Mesenchymal stem cell (in vitro differentiated cells and primary cell): Measurements from ENCODE around the gene CRACDL.
A peak's percentile ranks its signal among the peaks of the same experiment; 100 is the strongest.

Source experiments
- DNase-seq: peaks from one replicate; pipeline ENCODE4 v3.0.0-alpha.2; 2013
- H2AFZ ChIP-seq: one replicate; pipeline ENCODE4 v1.6.1; 2013; ENCODE audit warnings: low read depth, mild to moderate bottlenecking, control low read depth, inconsistent platforms, low read length, moderate library complexity
- H2AK5ac ChIP-seq: 2 replicates; pipeline ENCODE4 v1.6.1; 2013; ENCODE audit warnings: low read length, moderate library complexity, mild to moderate bottlenecking, inconsistent platforms; ENCODE audit not compliant: severe bottlenecking
- H2BK120ac ChIP-seq: one replicate; pipeline ENCODE4 v1.6.1; 2013; ENCODE audit warnings: low read depth, mild to moderate bottlenecking, inconsistent platforms, low read length, moderate library complexity
- H2BK12ac ChIP-seq, 2 experiments: one replicate each; pipeline ENCODE4 v1.6.1; 2013; ENCODE audit warnings: inconsistent platforms in 2 of 2, low read length in 2 of 2, mild to moderate bottlenecking in 2 of 2, moderate library complexity in 2 of 2, control low read depth in 1 of 2
- H2BK15ac ChIP-seq: one replicate; pipeline ENCODE4 v1.6.1; 2013; ENCODE audit warnings: mild to moderate bottlenecking, low read depth, inconsistent platforms; ENCODE audit not compliant: poor library complexity, severe bottlenecking
- H2BK5ac ChIP-seq: 2 replicates; pipeline ENCODE4 v1.6.1; 2013; ENCODE audit warnings: low read depth, mild to moderate bottlenecking, low read length, control low read depth, inconsistent platforms; ENCODE audit not compliant: poor library complexity, severe bottlenecking
- H3K14ac ChIP-seq, 2 experiments: one replicate each; pipeline ENCODE4 v1.6.1; 2013; ENCODE audit warnings: inconsistent platforms in 2 of 2, low read length in 2 of 2, control low read depth in 1 of 2, mild to moderate bottlenecking in 1 of 2, moderate library complexity in 1 of 2
- H3K18ac ChIP-seq, 2 experiments: one replicate each; pipeline ENCODE4 v1.6.1; 2013; ENCODE audit warnings: inconsistent platforms in 2 of 2, low read length in 2 of 2, control low read depth in 1 of 2, low read depth in 1 of 2, mild to moderate bottlenecking in 1 of 2
- H3K23ac ChIP-seq, 2 experiments: one replicate each; pipeline ENCODE4 v1.6.1; 2013; ENCODE audit warnings: inconsistent platforms in 2 of 2, low read length in 2 of 2, mild to moderate bottlenecking in 2 of 2, moderate library complexity in 2 of 2, control low read depth in 1 of 2
- H3K27ac ChIP-seq: 2 replicates; pipeline ENCODE4 v1.5.1; 2013; ENCODE audit warnings: mild to moderate bottlenecking, moderate library complexity, low read length, control low read depth, inconsistent platforms; ENCODE audit not compliant: poor library complexity, severe bottlenecking
- H3K27me3 ChIP-seq, 2 experiments: 2 replicates each; pipeline versions ENCODE4 v1.6.1 to v1.7.0; 2013; ENCODE audit warnings: low read length in 2 of 2, mild to moderate bottlenecking in 2 of 2, moderate library complexity in 2 of 2, control low read depth in 1 of 2, inconsistent platforms in 1 of 2; ENCODE audit not compliant: control insufficient read depth in 1 of 2, insufficient read depth in 1 of 2
- H3K36me3 ChIP-seq, 2 experiments: 2 replicates each; pipeline versions ENCODE4 v1.6.1 to v1.7.0; 2013; ENCODE audit warnings: low read length in 2 of 2, control low read depth in 1 of 2, inconsistent platforms in 1 of 2, low read depth in 1 of 2, mild to moderate bottlenecking in 1 of 2; ENCODE audit not compliant: insufficient read depth in 2 of 2, control insufficient read depth in 1 of 2
- H3K4ac ChIP-seq, 2 experiments: one replicate each; pipeline ENCODE4 v1.6.1; 2013; ENCODE audit warnings: inconsistent platforms in 2 of 2, low read length in 2 of 2, mild to moderate bottlenecking in 2 of 2, moderate library complexity in 2 of 2, control low read depth in 1 of 2, low read depth in 1 of 2
- H3K4me1 ChIP-seq: 2 replicates; pipeline ENCODE4 v1.6.1; 2013; ENCODE audit warnings: low read depth, low read length, control low read depth; ENCODE audit not compliant: control insufficient read depth, insufficient read depth
- H3K4me2 ChIP-seq: 2 replicates; pipeline ENCODE4 v1.6.1; 2013; ENCODE audit warnings: low read length, mild to moderate bottlenecking, inconsistent platforms; ENCODE audit not compliant: poor library complexity, severe bottlenecking
- H3K4me3 ChIP-seq, 2 experiments: 2 replicates each; pipeline versions ENCODE4 v1.5.1 to v1.7.0; 2013; ENCODE audit warnings: low read length in 2 of 2, mild to moderate bottlenecking in 2 of 2, control low read depth in 1 of 2, low read depth in 1 of 2; ENCODE audit not compliant: insufficient read depth in 1 of 2
- H3K79me1 ChIP-seq: replicated peaks from 2 replicates; pipeline ENCODE4 v1.6.1; 2013; ENCODE audit warnings: mild to moderate bottlenecking, control low read depth, low read length, inconsistent platforms; ENCODE audit not compliant: poor library complexity, severe bottlenecking
- H3K9ac ChIP-seq: 2 replicates; pipeline ENCODE4 v1.7.0; 2013; ENCODE audit warnings: mild to moderate bottlenecking, low read length, moderate library complexity
- H3K9me3 ChIP-seq: 2 replicates; pipeline ENCODE4 v1.7.0; 2013; ENCODE audit warnings: mild to moderate bottlenecking, low read length; ENCODE audit not compliant: control insufficient read depth
- H4K8ac ChIP-seq: one replicate; pipeline ENCODE4 v1.6.1; 2013; ENCODE audit warnings: inconsistent platforms, mild to moderate bottlenecking, low read length, moderate library complexity
- H4K91ac ChIP-seq: one replicate; pipeline ENCODE4 v1.6.1; 2013; ENCODE audit warnings: mild to moderate bottlenecking, low read length, inconsistent platforms
- WGBS: methylation state at CpG from one replicate; pipeline ENCODE4 v1.1.7; 2013; ENCODE audit warnings: mixed read lengths; 5-methylcytosine and 5-hydroxymethylcytosine counted together

Gene CRACDL

DNA sequence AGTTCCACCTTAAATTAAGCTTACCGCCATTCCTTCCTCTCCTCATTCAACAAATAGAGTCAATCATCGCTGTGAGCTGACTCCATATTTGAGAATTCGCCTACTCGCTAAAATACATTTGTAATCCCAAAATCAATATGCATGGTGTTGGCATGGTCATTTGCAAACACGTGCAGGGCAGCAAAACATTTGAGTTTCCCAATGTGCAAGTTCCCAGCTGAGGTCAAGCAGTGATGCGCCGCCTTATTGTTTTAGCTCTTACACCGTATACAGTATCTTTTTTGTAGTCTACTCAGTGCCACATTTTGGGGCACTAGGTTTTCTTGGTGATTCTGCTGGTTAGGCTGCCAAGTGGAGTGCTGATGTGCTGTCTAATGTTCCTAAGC lies 131.8 kb downstream of the CRACDL start:
- Histone ChIP-seq H3K4me1 (peaks cover 9% of the 10 kb centered on the region), H3K4me2 (no peak overlapping the region), H2BK12ac (no peak overlapping the region), H4K91ac (no peak overlapping the region), H3K9ac (no peak overlapping the region), H3K14ac (no peak overlapping the region), H2BK5ac (no peak overlapping the region), H3K23ac (no peak overlapping the region), H3K9me3 (no peaks in the 10 kb centered on the region), H3K36me3 (no peaks in the 10 kb centered on the region), H3K27me3 (peaks cover 59 to 78% of the 10 kb centered on the region in 2 experiments), H3K79me1 (no peaks in the 10 kb centered on the region), H2AFZ (no peak overlapping the region), H3K18ac (no peak overlapping the region), H3K4ac (no peak overlapping the region), H2BK15ac (no peak overlapping the region), H2AK5ac (no peak overlapping the region), H4K8ac (no peak overlapping the region), H3K4me3 (no peak overlapping the region), H3K27ac (no peak overlapping the region), H2BK120ac (no peak overlapping the region)
- WGBS: 92% methylated on average over 8 of the region's 8 CpGs
- DNase-seq: no peak

DNA sequence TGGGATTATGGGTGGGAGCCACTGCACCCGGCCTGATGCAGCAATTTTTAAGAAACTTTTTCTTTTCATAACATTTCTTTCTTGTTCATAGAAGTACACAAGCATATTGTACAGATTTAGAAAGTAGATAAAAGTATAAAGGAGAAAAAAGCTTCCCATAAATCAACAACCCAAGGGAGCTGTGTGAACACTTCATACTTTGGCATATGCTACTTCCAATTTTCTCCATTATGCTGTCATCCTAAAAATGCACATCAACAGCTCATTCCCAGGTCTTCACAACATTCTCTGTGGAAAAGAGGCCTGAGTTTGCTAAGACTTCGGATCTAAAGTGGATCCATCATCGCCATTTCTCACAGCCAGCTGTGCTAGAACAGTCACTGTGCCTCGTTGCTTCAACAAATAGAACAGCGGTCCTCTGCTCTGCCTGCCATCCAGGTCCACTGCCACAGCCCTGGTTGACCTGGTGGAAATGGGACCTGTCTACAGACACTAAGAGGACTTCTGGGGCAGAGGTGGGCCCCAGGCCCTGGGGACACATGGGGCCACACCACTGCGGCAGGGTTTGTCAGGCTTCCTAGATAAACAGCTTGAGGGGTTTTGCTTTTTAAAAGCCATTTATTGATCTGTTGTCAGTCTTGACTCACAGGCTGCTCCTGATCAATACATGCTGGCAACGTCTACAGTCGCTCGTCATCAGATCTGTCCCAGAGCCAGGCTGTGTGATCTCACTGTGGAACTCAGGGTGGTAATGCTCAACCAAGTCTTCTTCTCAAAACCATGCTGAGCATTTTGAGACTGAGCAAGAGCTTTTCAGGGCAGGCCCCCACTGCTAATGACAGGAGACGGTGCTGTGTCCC lies 132.4 kb downstream of the CRACDL start:
- no peak overlapping the region for H4K8ac ChIP-seq
- H2AFZ ChIP-seq: no peak overlapping the region
- H3K4me1 ChIP-seq: peaks cover 9% of the 10 kb centered on the region
- no peak overlapping the region for H3K4me2 ChIP-seq
- no peak overlapping the region for H2BK15ac ChIP-seq
- no peak overlapping the region for H4K91ac ChIP-seq
- no peaks in the 10 kb centered on the region for H3K79me1 ChIP-seq
- H3K27me3 ChIP-seq: peaks cover 57 to 75% of the 10 kb centered on the region in 2 experiments
- H3K27ac ChIP-seq: no peak overlapping the region
- no peak overlapping the region for H3K23ac ChIP-seq
- no peak overlapping the region for H3K14ac ChIP-seq
- no peak overlapping the region for H2BK5ac ChIP-seq
- DNase-seq: no peak
- H3K36me3 ChIP-seq: no peaks in the 10 kb centered on the region
- H3K18ac ChIP-seq: no peak overlapping the region
- H2BK12ac ChIP-seq: no peak overlapping the region
- H3K9ac ChIP-seq: no peak overlapping the region
- no peak overlapping the region for H2BK120ac ChIP-seq
- H3K4me3 ChIP-seq: no peak overlapping the region
- no peaks in the 10 kb centered on the region for H3K9me3 ChIP-seq
- WGBS: 91% methylated on average over 9 of the region's 10 CpGs
- H2AK5ac ChIP-seq: no peak overlapping the region
- H3K4ac ChIP-seq: no peak overlapping the region

DNA sequence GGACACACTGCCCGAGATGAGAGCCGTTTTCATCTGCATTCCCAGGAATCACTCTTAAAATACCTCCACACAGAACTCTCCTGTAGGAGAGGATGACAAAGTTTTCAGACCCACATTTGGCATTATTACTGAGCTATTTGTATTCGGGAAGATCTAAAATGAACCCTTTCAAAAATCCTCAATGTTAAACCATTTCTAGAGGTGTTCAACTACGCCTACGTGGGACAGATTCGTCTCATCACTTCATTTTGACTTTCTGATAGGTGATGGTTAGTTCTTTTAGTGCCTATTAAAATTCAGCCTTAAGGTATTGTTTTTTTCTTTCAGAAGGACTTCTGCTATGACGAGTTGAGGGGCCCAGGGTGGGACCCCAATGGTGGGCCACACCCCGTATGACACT lies 133.7 kb downstream of the CRACDL start:
- Histone ChIP-seq H3K4me3 (no peak overlapping the region), H3K9ac (no peak overlapping the region), H3K9me3 (no peaks in the 10 kb centered on the region), H2AK5ac (no peak overlapping the region), H2BK15ac (no peak overlapping the region), H3K18ac (no peak overlapping the region), H3K79me1 (no peaks in the 10 kb centered on the region), H2BK5ac (no peak overlapping the region), H2AFZ (no peak overlapping the region), H3K27ac (no peak overlapping the region), H2BK12ac (no peak overlapping the region), H2BK120ac (no peak overlapping the region), H3K14ac (no peak overlapping the region), H3K27me3 (peaks cover 55 to 64% of the 10 kb centered on the region in 2 experiments), H3K4me2 (no peak overlapping the region), H3K4ac (no peak overlapping the region), H4K91ac (no peak overlapping the region), H3K36me3 (no peaks in the 10 kb centered on the region), H3K4me1 (peaks cover 9% of the 10 kb centered on the region), H3K23ac (no peak overlapping the region), H4K8ac (no peak overlapping the region)
- no peak for DNase-seq
- 79% methylated on average over 7 of the region's 8 CpGs for WGBS

DNA sequence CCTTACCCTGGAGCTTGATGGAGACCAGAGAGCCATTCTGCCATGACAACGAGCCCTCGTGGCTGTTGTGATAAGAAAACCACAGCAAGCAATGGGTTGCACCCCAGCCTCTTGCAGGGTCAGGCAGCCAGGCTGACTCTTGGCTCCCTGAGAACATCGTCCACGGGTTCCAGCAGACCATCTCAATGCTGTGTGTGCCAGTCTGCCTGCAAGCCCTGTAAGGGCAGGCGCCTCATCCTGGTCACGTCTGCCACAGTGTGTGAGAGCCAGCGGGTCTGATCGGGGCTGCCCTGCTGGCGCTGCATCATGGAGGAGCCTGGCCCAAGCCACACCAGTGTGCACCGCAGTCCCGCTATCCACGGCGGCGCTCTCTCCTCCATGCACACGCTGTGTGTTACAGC lies 134.1 kb downstream of the CRACDL start:
- H2AK5ac ChIP-seq: no peak overlapping the region
- no peak overlapping the region for H2BK12ac ChIP-seq
- H3K4me3 ChIP-seq: peak overlapping the region in 1 of 2 experiments; percentile 10
- H4K91ac ChIP-seq: no peak overlapping the region
- peak overlapping the region in 1 of 2 experiments; percentile 53 for H3K14ac ChIP-seq
- no peak overlapping the region for H3K27ac ChIP-seq
- peaks cover 9% of the 10 kb centered on the region for H3K4me1 ChIP-seq
- no peak overlapping the region for H3K4ac ChIP-seq
- H2BK120ac ChIP-seq: no peak overlapping the region
- no peaks in the 10 kb centered on the region for H3K79me1 ChIP-seq
- no peak overlapping the region for H2BK5ac ChIP-seq
- no peaks in the 10 kb centered on the region for H3K9me3 ChIP-seq
- no peak overlapping the region for H2AFZ ChIP-seq
- no peak overlapping the region for H3K9ac ChIP-seq
- WGBS: 90% methylated on average over 15 of the region's 15 CpGs
- H3K4me2 ChIP-seq: no peak overlapping the region
- H3K18ac ChIP-seq: no peak overlapping the region
- H3K36me3 ChIP-seq: no peaks in the 10 kb centered on the region
- H3K23ac ChIP-seq: no peak overlapping the region
- peaks cover 59 to 65% of the 10 kb centered on the region in 2 experiments for H3K27me3 ChIP-seq
- DNase-seq: no peak
- no peak overlapping the region for H4K8ac ChIP-seq
- H2BK15ac ChIP-seq: no peak overlapping the region
